Ramos (cell line): Measurements from ENCODE around the gene CHPF2.

ENCODE experiments used
- in situ Hi-C: fragments of 300-500 bp; cut with MboI; formaldehyde crosslinking; loops from one replicate; pipeline ENCODE4 v1.14.3; 2022; ENCODE audit warnings: low sequenced_read_pairs; ENCODE audit not compliant: unreplicated experiment

CHPF2 gene

GRCh38 chr7:151232091-151232916 is at the start of gene CHPF2:
Gene CHPF2, plus strand, starts transcription at chr7:151232483. Its CDS starts 1,529 bp downstream, at chr7:151234012.
- in situ Hi-C loops, result no loop called here

- in situ Hi-C loops, result no loop called here
These were observed 46.3 kb upstream of the CHPF2 start for GRCh38 chr7:151185762-151186639.

- in situ Hi-C loops, result no loop called here
These were observed 45.5 kb upstream of the CHPF2 start, which contains the start of gene ASB10 for GRCh38 chr7:151186640-151187408. Gene ASB10, minus strand, starts transcription at chr7:151187250. Its CDS starts 120 bp downstream, at chr7:151187130.

GRCh38 chr7:151187409-151188251 is 44.7 kb upstream of the CHPF2 start:
- in situ Hi-C loops, result no loop called here

GRCh38 chr7:151188252-151188542 is 44.1 kb upstream of the CHPF2 start:
- in situ Hi-C loops, result no loop called here

- in situ Hi-C loops, result no loop called here
These were observed 43.2 kb upstream of the CHPF2 start for GRCh38 chr7:151189038-151189437.

- in situ Hi-C loops, result no loop called here
These were observed 40.7 kb upstream of the CHPF2 start for GRCh38 chr7:151191544-151191943.

- in situ Hi-C loops, result no loop called here
These were observed 40.2 kb upstream of the CHPF2 start for GRCh38 chr7:151192002-151192539.

- in situ Hi-C loops, result no loop called here
These were observed 38.9 kb upstream of the CHPF2 start for GRCh38 chr7:151193203-151193978.

- in situ Hi-C loops, result no loop called here
These were observed 38.1 kb upstream of the CHPF2 start for GRCh38 chr7:151194188-151194587.

- in situ Hi-C loops, result no loop called here
These were observed 36.5 kb upstream of the CHPF2 start for GRCh38 chr7:151195616-151196450.

- in situ Hi-C loops, result no loop called here
These were observed 34.4 kb upstream of the CHPF2 start for GRCh38 chr7:151197932-151198331.

- in situ Hi-C loops, result no loop called here
These were observed 33.1 kb upstream of the CHPF2 start for GRCh38 chr7:151198945-151199848.

GRCh38 chr7:151201344-151201743 is 30.9 kb upstream of the CHPF2 start:
- in situ Hi-C loops, result no loop called here

- in situ Hi-C loops, result no loop called here
These were observed 30.5 kb upstream of the CHPF2 start for GRCh38 chr7:151201751-151202150.

- in situ Hi-C loops, result no loop called here
These were observed 29.4 kb upstream of the CHPF2 start for GRCh38 chr7:151202836-151203235.
